ENCODE data around the gene GADD45A.

- no peak for TF ChIP-seq YY1 (IDR thresholded peaks at IDR 0.05; ENCODE audit: low read depth)
- no peak for TF ChIP-seq RAD21 (IDR thresholded peaks at IDR 0.05; ENCODE audit: low read depth)
- no peak for TF ChIP-seq EP300 (IDR thresholded peaks at IDR 0.05; ENCODE audit: borderline replicate concordance)
- no peak for TF ChIP-seq CREB1 (IDR thresholded peaks at IDR 0.05; ENCODE audit: low read depth)
- TF ChIP-seq MAX (IDR thresholded peaks at IDR 0.05): no peak
- no peak for TF ChIP-seq FOXM1 (IDR thresholded peaks at IDR 0.05; ENCODE audit: borderline replicate concordance, low read depth)
Observed at GRCh38 chr1:67677930-67678329, 7.1 kb upstream of the GADD45A start.

All from Ishikawa (cell line).